SK-N-SH (cell line): Measurements from ENCODE around the gene LRRN1. TPM values are rescaled to one million over a fixed set of nuclear protein-coding genes. Genes with fewer than 3 reads are reported as not detected.

Experiments
- CTCF ChIA-PET: fragments of 300-600, 350-600 bp; formaldehyde crosslinking; extraction: SDS; loops from one replicate; lab custom pipeline; 2021; lab: Yijun Ruan, JAX
- POLR2A ChIA-PET: fragments of 350-600 bp; sonication (Branson Sonifier 250); formaldehyde crosslinking; extraction: SDS; loops from one replicate; lab custom pipeline; 2020; ENCODE audit warnings: antibody characterized with exemption, inconsistent platforms; lab: Yijun Ruan, JAX
- DNase-seq: peaks from one replicate; pipeline ENCODE4 v3.0.0; 2012
- H2AFZ ChIP-seq: fragments of 200-600 bp; sonication (generic); 2 replicates; pipeline ENCODE4 v1.8.1; 2016; ENCODE audit warnings: antibody characterized with exemption, mild to moderate bottlenecking, low read depth
- H3F3A ChIP-seq: fragments of 200-600 bp; sonication (generic); replicated peaks from 2 replicates; pipeline ENCODE3; 2016; ENCODE audit warnings: antibody characterized with exemption, mild to moderate bottlenecking; ENCODE audit not compliant: insufficient read depth
- H3K27ac ChIP-seq, 2 experiments: fragments of 200-500 bp in 1 of 2; fragments of 200-600 bp in 1 of 2; sonication (Bioruptor generic) in 1 of 2; sonication (generic), shearing (Covaris generic) in 1 of 2; 2 replicates each; pipeline versions ENCODE4 v1.5.1 to v1.6.1; 2014 to 2016; ENCODE audit warnings: low read depth in 2 of 2, inconsistent platforms in 1 of 2, low read length in 1 of 2, mild to moderate bottlenecking in 1 of 2, mixed read lengths in 1 of 2
- H3K27me3 ChIP-seq: fragments of 200-600 bp; sonication (generic), shearing (Covaris generic); 2 replicates; pipeline ENCODE4 v1.6.1; 2016; ENCODE audit warnings: mixed run types; ENCODE audit not compliant: insufficient read depth
- H3K36me3 ChIP-seq, 2 experiments: fragments of 200-500 bp in 1 of 2; fragments of 200-600 bp in 1 of 2; sonication (Bioruptor generic) in 1 of 2; sonication (generic) in 1 of 2; replicated peaks in 1 of 2; 2 replicates each; pipeline versions ENCODE3 to v1.5.1; 2014 to 2016; ENCODE audit warnings: low read length in 1 of 2, mild to moderate bottlenecking in 1 of 2; ENCODE audit not compliant: insufficient read depth in 2 of 2, control insufficient read depth in 1 of 2
- H3K4me1 ChIP-seq, 2 experiments: fragments of 200-500 bp in 1 of 2; fragments of 200-600 bp in 1 of 2; sonication (Bioruptor generic) in 1 of 2; sonication (generic), shearing (Covaris generic) in 1 of 2; 2 replicates each; pipeline versions ENCODE4 v1.5.1 to v1.6.1; 2014 to 2016; ENCODE audit warnings: low read depth in 1 of 2, low read length in 1 of 2, mixed run types in 1 of 2; ENCODE audit not compliant: insufficient read depth in 2 of 2, control insufficient read depth in 1 of 2
- H3K4me2 ChIP-seq: fragments of 200-600 bp; sonication (generic), shearing (Covaris generic); 2 replicates; pipeline ENCODE4 v1.6.1; 2017; ENCODE audit warnings: mixed run types
- H3K4me3 ChIP-seq, 2 experiments: fragments of 200-500 bp in 1 of 2; fragments of 200-600 bp in 1 of 2; sonication (Bioruptor generic) in 1 of 2; sonication (generic), shearing (Covaris generic) in 1 of 2; 2 replicates each; pipeline versions ENCODE4 v1.5.1 to v1.8.1; 2014 to 2016; ENCODE audit warnings: low read depth in 2 of 2, inconsistent platforms in 1 of 2, low read length in 1 of 2, mild to moderate bottlenecking in 1 of 2, mixed read lengths in 1 of 2, moderate library complexity in 1 of 2
- H3K79me2 ChIP-seq: fragments of 200-600 bp; sonication (generic); 2 replicates; pipeline ENCODE4 v1.8.1; 2017; ENCODE audit warnings: mild to moderate bottlenecking; ENCODE audit not compliant: insufficient read depth
- H3K9ac ChIP-seq: fragments of 200-600 bp; sonication (generic); 2 replicates; pipeline ENCODE4 v1.6.1; 2017; ENCODE audit warnings: mixed run types
- H3K9me2 ChIP-seq: fragments of 200-600 bp; sonication (generic); 2 replicates; pipeline ENCODE4 v1.6.1; 2017; ENCODE audit warnings: mixed run types
- H3K9me3 ChIP-seq: fragments of 200-600 bp; sonication (generic); 2 replicates; pipeline ENCODE4 v1.6.1; 2017; ENCODE audit warnings: mixed run types, mild to moderate bottlenecking, moderate library complexity
- H4K20me1 ChIP-seq: fragments of 200-600 bp; sonication (generic); 2 replicates; pipeline ENCODE4 v1.6.1; 2017; ENCODE audit warnings: mild to moderate bottlenecking, mixed run types; ENCODE audit not compliant: insufficient read depth
- CHD2 ChIP-seq: fragments of 150-350 bp; IDR thresholded peaks from 2 replicates; pipeline ENCODE4 v1.6.1; 2018; ENCODE audit warnings: low read length; ENCODE audit not compliant: partially characterized antibody
- EP300 ChIP-seq, 2 experiments: IDR thresholded peaks; 2 replicates each; pipeline versions ENCODE4 v1.4.0 to v1.6.1; 2012; ENCODE audit warnings: borderline replicate concordance in 1 of 2, low read depth in 1 of 2, low read length in 1 of 2
- EZH2phosphoT487 ChIP-seq: fragments of 200-600 bp; sonication (generic); IDR thresholded peaks from 2 replicates; pipeline ENCODE4 v1.6.1; 2017; ENCODE audit warnings: low read depth, mixed run types, mild to moderate bottlenecking, antibody characterized with exemption, moderate library complexity, borderline replicate concordance
- FOSL2 ChIP-seq: IDR thresholded peaks from 2 replicates; pipeline ENCODE4 v1.4.0; 2012; ENCODE audit warnings: low read depth, mild to moderate bottlenecking, moderate library complexity, borderline replicate concordance
- FOXJ3 ChIP-seq: sonication (generic); formaldehyde crosslinking; IDR thresholded peaks from 2 replicates; pipeline ENCODE4 v1.5.1; 2020; ENCODE audit warnings: mild to moderate bottlenecking, missing genetic modification reagents
- FOXM1 ChIP-seq: IDR thresholded peaks from 2 replicates; pipeline ENCODE4 v1.4.0; 2012; ENCODE audit warnings: low read depth, mild to moderate bottlenecking
- GATA2 ChIP-seq: sonication (generic); formaldehyde crosslinking; IDR thresholded peaks from 2 replicates; pipeline ENCODE4 v1.5.0; 2020; ENCODE audit warnings: mild to moderate bottlenecking, missing genetic modification reagents
- MAX ChIP-seq: IDR thresholded peaks from 2 replicates; pipeline ENCODE4 v1.4.0; 2012; ENCODE audit warnings: low read depth
- MEF2A ChIP-seq: IDR thresholded peaks from 2 replicates; pipeline ENCODE4 v1.4.0; 2012; ENCODE audit warnings: low read depth, borderline replicate concordance
- MXI1 ChIP-seq: IDR thresholded peaks from 2 replicates; pipeline ENCODE4 v1.6.1; 2012; ENCODE audit warnings: mild to moderate bottlenecking, low read depth, low read length, improper control_type of control experiment
- RCOR1 ChIP-seq: fragments of 150-350 bp; IDR thresholded peaks from 2 replicates; pipeline ENCODE4 v1.6.1; 2017; ENCODE audit warnings: antibody characterized with exemption, low read length
- REST ChIP-seq: IDR thresholded peaks from 2 replicates; pipeline ENCODE4 v1.6.1; 2012; ENCODE audit warnings: mild to moderate bottlenecking, low read depth, low read length, moderate library complexity
- RFX5 ChIP-seq: IDR thresholded peaks from 2 replicates; pipeline ENCODE4 v1.6.1; 2012; ENCODE audit warnings: mild to moderate bottlenecking, improper control_type of control experiment, low read length
- SIN3A ChIP-seq: IDR thresholded peaks from 2 replicates; pipeline ENCODE4 v1.6.1; 2012; ENCODE audit warnings: low read depth, mild to moderate bottlenecking, low read length, moderate library complexity, borderline replicate concordance
- SMC3 ChIP-seq: IDR thresholded peaks from 2 replicates; pipeline ENCODE4 v1.6.1; 2012; ENCODE audit warnings: low read depth, low read length, improper control_type of control experiment
- TAF1 ChIP-seq: IDR thresholded peaks from 2 replicates; pipeline ENCODE4 v1.6.1; 2012; ENCODE audit warnings: low read depth, mild to moderate bottlenecking, low read length, moderate library complexity, borderline replicate concordance
- TCF12 ChIP-seq: IDR thresholded peaks from 2 replicates; pipeline ENCODE4 v1.4.0; 2012
- USF1 ChIP-seq: IDR thresholded peaks from 2 replicates; pipeline ENCODE4 v1.4.0; 2012; ENCODE audit warnings: low read depth, borderline replicate concordance
- YY1 ChIP-seq: IDR thresholded peaks from 2 replicates; pipeline ENCODE4 v1.4.0; 2012; ENCODE audit warnings: low read depth, mild to moderate bottlenecking
- ZBTB33 ChIP-seq: IDR thresholded peaks from 2 replicates; pipeline ENCODE4 v1.4.0; 2012; ENCODE audit warnings: low read depth, borderline replicate concordance
- WGBS: methylation state at CpG from one replicate; pipeline ENCODE4 v1.1.6; 2017; ENCODE audit warnings: low lambda C conversion rate; 5-methylcytosine and 5-hydroxymethylcytosine counted together
- polyA plus RNA-seq, 3 experiments: library from polyadenylated mRNA; depleted of rRNA; stranded (reverse); fragments of >200 nt; gene quantifications; 2 replicates each; pipeline ENCODE4 v1.2.3, GENCODE V29; 2012

LRRN1 gene
- polyA plus RNA-seq, 1 of the 3 experiments (the other 2 are of a cell fraction): 0.03 TPM

- H2AFZ ChIP-seq: no peak overlapping the region
- 26% methylated on average over 3 of the region's 3 CpGs for WGBS
- no peaks in the 10 kb centered on the region for H3K79me2 ChIP-seq
- no peaks in the 10 kb centered on the region for H3K9me2 ChIP-seq
- no peak for DNase-seq
- H3K36me3 ChIP-seq: no peaks in the 10 kb centered on the region
- no peaks in the 10 kb centered on the region for H3F3A ChIP-seq
- H3K4me1 ChIP-seq: no peaks in the 10 kb centered on the region
- no peak for TF ChIP-seq FOXM1
- TF ChIP-seq YY1: no peak
- no peak for TF ChIP-seq EZH2phosphoT487
- TF ChIP-seq TCF12: no peak
- no peak for TF ChIP-seq RCOR1
- no peak for TF ChIP-seq ZBTB33
- no peak for TF ChIP-seq MAX
- no peak for TF ChIP-seq TAF1
- no peak for TF ChIP-seq USF1
- TF ChIP-seq SIN3A: no peak
- no peak for TF ChIP-seq FOXJ3 (CRISPR knock-in tag)
- TF ChIP-seq GATA2 (CRISPR knock-in tag): no peak
- no peak for TF ChIP-seq SMC3
- no peak for TF ChIP-seq EP300 (IDR thresholded peaks at IDR 0.05; ENCODE audit: borderline replicate concordance in 1 of 2, low read depth in 1 of 2, low read length in 1 of 2)
- TF ChIP-seq RFX5: no peak
- no peak for TF ChIP-seq CHD2
- no peak for TF ChIP-seq MEF2A
- TF ChIP-seq FOSL2: no peak
- TF ChIP-seq MXI1: no peak
- TF ChIP-seq REST: no peak
- H3K4me2 ChIP-seq: no peak overlapping the region
- H3K9me3 ChIP-seq: peaks cover 15% of the 10 kb centered on the region
- H3K27ac ChIP-seq: no peak overlapping the region
- no peaks in the 10 kb centered on the region for H4K20me1 ChIP-seq
- H3K9ac ChIP-seq: no peak overlapping the region
- ChIA-PET POLR2A (no interaction called here), CTCF (no interaction called here)
- H3K4me3 ChIP-seq: no peak overlapping the region
- no peaks in the 10 kb centered on the region for H3K27me3 ChIP-seq
These were observed 37.6 kb downstream of the LRRN1 start for GRCh38 chr3:3836845-3837244.
